HS-27A (cell line): ENCODE measurements around the gene GMPR2.
"Not testable (repeated sequence)": the region's sequence is repeated elsewhere in the genome, so short reads cannot be mapped to it uniquely, and the experiment has no call there.

Experiments used
- DNase-seq: peaks from one replicate; pipeline ENCODE4 v3.0.0-alpha.2; 2012; ENCODE audit warnings: low read depth, missing footprints

The GMPR2 gene

DNA sequence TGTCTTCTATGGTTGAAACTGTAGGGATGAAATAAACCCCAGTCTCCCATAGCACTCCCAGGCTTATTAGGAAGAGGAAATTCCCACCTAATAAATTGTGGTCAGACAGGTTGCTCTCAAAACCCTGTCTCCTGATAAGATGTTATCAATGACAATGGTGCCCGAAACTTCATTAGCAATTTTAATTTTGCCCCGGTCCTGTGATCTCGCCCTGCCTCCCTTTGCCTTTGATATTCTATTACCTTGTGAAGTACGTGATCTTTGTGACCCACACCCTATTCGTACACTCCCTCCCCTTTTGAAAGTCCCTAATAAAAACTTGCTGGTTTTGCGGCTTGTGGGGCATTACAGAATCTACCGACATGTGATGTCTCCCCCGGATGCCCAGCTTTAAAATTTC is 30.2 kb upstream of the GMPR2 start:
- DNase-seq, result not testable (repeated sequence)

DNA sequence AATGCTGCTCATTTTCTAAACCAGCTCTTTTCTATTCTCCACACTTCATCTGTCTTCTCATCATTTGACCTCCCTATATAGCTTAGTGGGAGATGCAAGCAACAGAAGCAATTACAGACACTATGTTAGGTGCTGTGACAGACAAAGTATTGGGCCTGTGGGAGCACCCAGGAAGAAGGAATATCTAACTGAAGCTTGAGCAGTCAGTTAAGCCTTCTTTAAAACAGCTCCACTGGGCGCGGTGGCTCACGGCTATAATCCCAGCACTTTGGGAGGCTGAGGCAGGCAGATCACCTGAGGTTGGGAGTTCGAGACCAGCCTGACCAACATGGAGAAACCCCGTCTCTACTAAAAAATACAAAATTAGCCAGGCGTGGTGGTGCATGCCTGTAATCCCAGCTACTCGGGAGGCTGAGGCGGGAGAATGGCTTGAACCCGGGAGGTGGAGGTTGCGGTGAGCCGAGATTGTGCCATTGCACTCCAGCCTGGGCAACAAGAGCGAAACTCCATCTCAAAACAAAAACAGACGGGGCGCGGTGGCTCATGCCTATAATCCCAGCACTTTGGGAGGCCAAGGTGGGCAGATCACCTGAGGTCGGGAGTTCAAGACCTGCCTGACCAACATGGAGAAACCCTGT is 29.4 kb upstream of the GMPR2 start:
- DNase-seq, result not testable (repeated sequence)

DNA sequence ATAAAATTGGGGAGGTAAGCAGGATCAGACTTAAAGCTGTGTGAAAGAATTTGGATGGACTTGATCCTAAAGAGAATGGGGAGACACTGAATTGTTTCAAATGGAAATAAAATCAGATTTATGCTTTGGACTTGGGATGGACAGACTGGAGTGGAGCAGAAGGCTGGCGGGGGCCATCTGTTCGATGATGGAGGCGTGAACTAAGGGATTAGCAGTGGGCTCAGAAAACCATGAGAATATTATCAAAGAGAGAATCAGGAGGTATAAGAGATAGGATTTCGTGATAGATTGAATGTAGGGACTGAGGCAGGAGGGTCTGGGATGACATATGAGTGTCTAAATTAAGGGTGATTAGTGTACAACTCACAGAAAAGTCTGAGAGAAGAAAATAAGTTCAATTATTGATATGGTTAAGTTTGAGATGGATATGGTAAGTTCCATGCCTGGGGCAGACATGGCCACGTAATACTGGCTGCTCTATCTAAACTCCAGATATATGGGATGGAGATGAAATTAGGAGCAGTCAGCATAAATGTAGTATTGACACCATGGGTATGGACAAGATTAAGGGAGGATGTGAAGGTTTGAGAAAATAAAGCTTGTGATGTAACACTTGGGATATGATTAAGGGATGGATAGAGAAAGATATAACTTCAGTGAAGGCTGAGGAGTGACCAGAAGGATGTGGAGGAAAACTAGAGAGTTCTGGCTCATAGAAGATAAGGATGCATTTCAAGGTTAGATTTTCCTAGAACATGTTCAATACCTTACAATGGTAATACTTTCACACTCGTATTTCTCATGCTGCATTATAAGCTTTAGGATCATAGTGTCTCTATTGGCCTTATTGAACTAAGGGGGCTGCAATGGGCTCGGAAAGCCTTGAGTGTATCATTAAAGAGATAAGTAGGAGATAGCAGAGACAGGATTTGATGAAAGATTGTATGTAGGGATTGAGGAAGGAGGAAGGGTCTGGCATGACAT is 28.3 kb upstream of the GMPR2 start:
- DNase-seq, result no peak

DNA sequence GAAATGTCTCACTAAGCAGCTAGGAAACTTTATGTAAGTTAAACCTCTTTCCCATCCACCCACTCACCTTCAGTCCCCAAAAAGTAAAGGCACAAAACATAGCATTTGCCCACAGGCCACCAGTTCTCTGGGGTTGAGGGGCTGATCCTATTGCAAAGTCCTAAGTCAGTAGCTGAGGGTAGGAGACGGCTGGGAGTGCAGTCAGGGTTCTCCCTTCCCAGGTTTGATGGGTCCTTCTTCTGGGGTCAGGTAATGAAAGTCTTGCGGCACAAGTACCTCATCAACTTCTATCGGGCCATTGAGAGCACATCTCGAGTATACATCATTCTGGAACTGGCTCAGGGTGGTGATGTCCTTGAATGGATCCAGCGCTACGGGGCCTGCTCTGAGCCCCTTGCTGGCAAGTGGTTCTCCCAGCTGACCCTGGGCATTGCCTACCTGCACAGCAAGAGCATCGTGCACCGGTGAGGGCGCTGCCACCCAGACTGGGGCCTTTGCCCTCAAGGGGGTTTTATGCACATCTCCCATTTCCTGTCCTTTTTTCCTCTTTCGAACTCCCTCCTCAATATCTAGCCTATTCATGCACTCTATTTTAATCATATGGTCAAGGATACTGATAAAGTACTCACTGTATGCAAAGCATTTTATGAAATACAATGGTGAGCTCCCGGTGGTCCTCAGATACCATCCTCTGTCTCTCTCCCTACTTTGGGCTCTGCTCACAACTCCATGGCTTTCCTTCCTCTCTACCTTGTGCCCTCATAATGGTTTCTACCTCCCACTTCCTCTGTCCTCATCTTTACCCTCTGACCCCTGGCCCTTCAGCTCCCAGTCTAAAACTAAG is 26.2 kb upstream of the GMPR2 start:
- DNase-seq, result no peak

DNA sequence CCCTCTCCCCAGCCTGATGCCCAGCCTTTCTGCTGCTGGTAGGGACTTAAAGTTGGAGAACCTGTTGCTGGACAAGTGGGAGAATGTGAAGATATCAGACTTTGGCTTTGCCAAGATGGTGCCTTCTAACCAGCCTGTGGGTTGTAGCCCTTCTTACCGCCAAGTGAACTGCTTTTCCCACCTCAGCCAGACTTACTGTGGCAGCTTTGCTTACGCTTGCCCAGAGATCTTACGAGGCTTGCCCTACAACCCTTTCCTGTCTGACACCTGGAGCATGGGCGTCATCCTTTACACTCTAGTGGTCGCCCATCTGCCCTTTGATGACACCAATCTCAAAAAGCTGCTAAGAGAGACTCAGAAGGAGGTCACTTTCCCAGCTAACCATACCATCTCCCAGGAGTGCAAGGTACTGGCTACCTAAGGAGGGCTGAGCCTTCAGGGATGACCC is 25.6 kb upstream of the GMPR2 start:
- DNase-seq, result no peak

DNA sequence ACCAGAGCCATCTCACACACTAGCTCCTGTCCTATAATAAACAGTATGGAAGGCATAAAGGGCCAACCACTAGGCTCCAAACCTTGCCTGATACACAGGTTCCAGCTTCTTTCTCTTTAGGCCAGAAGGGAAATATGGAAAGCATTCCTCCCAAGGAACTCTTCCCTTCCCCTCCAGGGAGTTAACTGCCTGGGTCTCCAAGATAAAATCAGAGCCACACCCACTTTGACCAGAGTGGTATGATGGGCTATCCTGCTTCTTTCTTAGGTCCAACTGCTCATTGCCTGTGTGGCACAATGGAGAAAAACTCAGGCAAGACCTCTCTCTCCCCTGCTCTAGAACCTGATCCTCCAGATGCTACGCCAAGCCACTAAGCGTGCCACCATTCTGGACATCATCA is 25.1 kb upstream of the GMPR2 start:
- no peak for DNase-seq

DNA sequence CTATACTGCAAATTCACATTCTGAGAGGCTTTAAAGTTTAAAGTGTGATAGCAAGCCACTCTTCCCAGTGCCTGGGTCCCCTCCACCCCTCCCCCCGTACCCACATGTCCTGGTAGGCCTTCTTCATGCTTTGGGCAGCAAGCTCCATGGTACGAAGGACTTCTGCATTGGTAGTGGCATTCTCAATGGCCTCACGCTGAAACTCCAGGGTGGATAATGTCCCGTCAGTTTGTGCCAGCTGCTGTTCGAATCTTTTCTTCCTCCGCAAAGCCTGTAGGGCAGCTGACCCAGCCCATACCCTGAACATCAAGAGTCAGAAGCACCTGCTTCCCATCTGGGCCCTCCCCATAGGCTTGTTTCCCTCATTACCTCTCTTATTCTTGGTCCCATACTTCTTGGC is 21.4 kb upstream of the GMPR2 start:
- DNase-seq, result no peak

DNA sequence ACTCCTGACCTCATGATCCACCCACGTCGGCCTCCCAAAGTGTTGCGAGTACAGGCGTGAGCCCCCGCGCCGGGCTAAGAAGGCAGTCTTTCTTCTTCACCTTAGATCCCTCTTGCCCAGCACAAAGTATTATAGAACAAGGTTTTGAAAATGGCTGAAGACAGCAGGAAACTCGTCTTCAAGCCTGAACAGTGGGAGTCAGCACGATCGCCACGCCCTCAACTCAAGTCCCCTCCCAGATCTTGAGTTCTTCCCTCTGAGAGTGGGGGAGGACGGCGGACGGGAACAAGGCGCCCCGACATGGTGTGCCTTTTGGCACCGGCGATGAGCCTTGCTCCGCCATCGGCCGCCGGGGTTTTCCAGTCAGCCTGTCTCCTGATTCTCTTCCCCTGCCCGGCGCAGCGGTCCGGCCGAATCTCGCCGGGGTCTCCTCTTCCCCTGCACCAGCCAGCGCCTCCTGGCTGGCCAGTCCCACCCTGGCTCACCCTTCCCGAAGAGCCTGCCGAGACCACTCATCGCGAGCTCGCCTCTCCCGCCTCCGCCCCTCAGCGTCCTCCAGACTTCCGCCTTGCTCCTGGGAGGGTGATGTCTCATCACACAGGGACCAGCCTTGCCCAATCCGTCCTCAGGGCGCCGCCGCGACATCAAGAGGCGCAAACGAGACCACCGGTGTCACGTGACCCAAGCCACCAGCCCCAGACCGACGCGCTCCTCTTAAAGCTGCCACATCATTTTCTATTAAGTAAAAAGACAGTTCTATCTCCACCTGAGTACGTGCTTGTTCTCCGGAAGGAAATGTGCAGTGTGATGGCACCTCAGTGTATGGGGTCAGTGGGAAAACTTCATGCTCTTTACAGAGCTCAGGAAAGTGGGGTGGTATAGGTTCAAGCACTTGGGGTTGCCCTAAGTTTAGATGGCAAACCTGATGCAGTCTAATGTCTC is 19.5 kb upstream of the GMPR2 start, which contains the start of gene CHMP4A:
Gene CHMP4A (minus strand): TSS at position 565 of the 942 bp plus-strand sequence. CDS start 49 bp downstream, at position 516.
- DNase-seq, result peak; percentile 96

DNA sequence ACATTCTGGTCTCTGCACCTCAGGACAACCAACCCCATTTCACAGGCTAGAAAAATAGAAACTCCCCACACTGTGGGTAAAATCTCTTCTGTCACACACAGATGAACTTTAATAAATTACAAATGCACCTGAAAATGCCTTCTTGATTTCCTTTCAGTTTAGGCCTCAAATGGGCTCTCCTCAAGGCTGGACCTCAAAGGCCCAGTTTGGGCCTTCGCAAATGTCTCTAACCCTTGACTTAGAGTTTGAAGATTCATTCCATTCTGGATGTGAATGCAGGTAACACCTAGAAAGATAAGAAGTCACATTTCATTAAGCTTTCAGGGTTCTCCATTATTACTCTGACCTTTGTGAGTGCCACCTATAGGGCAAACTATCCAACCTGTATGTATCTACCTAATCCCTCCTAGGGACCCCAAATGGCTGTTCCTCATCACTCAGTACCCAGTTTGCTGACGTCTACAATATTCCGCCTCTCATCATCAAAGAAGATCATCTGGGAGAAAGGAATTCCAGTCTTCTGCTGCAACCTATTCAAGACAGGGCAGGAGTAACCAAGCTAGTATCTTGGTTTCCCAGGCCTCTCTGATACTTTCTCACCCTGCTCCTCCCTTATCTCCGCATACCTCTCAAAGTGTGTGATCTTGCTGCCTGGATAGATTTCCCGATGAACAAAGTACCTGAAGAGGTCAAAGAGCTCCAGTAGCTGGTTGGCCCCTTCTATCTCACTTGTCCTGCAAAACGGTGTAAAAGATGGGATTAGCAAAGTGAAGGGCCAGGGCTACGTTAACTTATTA is 18.7 kb upstream of the GMPR2 start:
- no peak for DNase-seq

DNA sequence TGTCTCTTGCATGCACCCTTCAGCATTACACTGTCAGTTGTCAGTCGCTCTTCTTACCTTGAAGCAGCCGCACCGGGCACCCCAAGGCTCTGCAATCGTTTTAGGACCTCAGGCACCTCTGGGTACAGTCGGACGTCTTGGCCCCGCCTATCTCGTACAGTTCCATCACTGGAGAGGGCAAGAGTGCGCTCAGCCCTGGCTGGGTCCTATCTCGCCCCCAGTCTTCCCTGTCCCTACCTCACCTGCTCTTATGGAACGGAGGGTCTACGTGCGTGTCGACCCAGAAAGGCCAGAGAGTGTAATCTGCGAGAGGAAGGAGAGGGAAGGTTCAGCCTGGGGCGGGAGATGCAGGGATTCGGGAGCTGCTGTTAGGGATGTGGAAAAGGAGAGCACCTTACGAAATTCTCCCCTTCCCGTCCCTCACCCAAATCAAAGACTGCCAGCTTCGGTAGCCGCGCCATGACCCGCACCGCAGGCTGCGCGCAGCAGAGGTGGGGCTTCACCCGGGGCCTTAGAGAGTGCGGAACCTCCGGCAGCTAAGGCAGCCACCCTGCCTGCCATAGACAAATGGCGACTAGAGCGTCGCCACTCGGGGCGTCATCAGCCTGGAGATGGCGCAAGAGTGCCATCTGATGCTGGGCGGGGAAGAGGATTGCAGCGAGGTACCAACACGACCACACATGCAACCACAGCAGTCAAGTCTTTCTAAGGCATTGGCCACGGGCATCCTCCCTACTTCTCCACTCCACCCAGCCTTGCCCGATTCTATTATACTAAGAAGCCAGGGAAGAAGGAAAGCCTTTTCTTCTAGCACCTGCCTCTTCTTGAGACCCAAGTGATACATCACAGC is 17.0 kb upstream of the GMPR2 start, which contains the start of gene MDP1:
Gene MDP1 (minus strand): TSS at position 572 of the 850 bp plus-strand sequence. CDS start 111 bp downstream, at position 461.
- peak; percentile 75 for DNase-seq

DNA sequence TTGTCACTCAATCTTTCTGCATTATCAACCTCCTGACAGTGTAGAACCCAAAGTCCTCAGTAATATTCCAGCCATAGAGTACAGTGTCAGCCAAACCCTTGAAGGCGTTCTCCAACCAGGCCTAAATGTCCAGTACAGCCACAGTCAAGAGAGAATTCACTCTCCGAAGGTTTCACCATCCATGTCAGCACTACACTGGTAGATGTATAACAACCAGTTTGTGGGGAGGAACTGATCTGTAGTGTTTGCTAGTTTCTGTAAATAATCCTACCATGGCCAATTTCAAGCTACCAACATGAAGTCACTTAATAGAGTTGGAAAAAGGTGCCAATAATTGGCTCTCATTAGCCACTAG is 16.4 kb upstream of the GMPR2 start:
- DNase-seq, result no peak

DNA sequence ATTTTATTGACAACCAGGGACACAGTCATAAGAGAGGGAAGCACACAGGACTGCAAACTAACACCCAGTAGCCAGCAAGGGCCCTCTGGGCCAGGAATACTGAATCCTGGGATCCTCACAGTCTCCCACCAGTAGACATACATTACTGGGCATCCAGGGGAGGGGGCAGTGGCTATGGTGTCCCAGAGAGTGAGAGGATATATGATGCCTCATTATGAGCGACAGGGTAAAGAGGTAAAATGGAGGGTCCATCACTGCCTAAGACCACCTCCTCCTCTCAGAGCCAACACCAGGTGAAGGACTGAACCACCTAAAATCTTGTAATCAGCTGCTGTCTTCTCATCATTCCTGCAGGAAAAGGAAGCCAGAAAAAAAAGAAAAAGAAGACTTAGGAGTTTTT is 15.9 kb upstream of the GMPR2 start:
- DNase-seq, result not testable (repeated sequence)

DNA sequence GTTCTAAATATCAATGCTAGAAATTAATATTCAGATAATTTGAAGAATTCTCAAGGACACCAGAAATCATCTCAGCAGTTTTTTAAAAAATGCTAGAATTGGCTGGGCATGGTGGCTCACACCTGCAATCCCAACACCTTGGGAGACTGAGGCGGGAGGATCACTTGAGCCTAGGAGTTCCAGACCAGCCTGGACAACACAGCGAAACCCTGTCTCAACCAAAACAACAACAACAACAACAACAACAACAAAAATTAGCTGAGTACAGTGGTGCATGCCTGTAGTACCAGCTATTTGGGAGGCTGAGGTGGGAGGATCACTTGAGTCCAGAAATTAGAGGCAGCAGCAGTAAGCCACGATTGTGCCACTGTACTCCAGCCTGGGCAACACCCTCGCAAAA is 13.6 kb upstream of the GMPR2 start:
- DNase-seq, result no peak

DNA sequence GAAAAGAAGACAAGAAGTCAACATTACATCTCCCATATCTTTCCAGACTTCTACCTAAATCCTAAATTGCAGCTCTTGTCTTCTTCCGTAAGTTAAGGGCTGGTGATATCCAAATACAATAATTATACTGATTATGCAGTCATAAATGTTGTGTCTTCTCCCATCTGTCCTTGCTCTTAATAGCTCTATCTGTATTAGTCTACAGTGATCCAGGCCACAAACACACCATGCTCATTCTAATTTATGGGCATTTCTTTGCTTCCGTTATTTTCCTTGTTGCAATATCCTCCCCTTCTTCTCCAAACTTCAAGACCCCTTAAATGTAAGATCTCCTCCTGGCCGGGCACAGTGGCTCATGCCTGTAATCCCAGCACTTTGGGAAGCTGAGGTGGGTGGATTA is 13.2 kb upstream of the GMPR2 start:
- no peak for DNase-seq

DNA sequence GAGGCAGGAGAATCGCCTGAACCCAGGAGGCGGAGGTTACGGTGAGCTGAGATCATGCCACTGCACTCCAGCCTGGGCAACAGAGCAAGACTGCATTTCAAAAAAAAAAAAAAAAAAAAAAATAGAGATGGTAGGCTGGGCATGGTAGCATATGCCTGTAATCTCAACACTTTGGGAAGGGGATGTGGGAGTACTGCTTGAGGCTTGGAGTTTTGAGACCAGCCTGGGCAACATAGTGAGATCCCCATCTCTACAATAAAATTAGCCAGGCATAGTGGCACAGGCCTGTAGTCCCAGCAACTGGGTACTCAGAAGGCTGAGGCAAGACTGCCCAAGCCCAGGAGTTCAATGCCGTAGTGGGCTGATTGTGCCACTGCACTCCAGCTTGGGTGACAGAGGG is 9.7 kb upstream of the GMPR2 start:
- DNase-seq, result not testable (repeated sequence)

DNA sequence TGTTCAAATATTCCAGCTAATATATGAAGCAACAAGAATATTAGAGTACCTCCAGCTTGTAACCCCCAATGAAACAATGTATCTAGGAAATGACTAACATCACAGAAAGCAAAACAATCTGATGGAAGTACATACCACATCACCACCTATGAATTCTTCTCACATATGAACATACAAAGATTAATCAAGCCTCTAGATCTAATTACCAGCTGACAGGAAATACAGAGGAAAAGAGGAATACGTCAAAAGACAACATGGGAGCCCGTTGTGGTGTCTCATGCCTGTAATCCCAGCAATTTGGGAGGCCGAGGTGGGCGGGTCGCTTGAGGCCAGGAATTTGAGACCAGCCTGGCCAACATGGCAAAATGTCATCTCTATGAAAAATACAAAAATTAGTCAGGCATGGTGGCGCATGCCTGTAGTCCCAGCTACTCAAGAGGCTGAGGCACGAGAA is 8.1 kb upstream of the GMPR2 start:
- DNase-seq, result peak; percentile 76

DNA sequence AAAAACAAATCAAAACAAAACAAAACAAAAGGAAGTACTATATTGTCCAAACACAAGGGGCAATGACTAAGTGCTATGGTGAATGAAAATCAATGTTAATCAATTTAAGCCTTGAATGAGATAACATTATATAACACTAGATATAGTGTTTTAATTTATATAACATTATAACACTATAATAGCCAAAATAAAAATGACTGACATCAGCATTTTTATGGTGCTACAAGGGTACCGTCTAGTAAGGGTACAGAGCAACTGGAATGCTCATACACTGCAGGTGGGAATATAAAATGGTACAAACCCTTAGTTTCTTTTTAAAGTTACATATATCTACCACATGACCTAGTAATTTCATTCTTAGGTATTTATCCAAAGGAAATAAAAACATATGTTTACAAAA is 6.3 kb upstream of the GMPR2 start:
- no peak for DNase-seq

DNA sequence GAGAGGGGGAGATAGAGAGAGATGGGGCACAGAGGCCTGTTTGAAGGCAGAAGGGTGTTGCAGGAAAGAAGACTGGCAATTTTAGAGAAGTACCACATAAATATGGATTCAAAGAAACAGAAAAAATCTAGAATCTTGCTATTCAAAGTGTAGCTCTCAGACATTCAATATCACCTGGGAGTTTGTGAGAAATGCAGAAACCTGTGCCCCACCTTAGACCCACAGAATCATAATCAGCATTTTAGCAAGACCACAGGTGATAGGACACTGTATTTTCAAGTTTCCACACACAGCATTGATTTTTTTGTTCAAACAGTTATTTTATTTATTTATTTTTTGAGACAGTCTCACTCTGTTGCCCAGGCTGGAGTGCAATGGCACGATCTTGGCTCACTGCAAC is 3.8 kb upstream of the GMPR2 start:
- DNase-seq, result no peak
